ENCODE results near the gene MAEA. TPM values are rescaled to one million over a fixed set of nuclear protein-coding genes. Genes with fewer than 3 reads are reported as not detected.

The MAEA gene
- total RNA-seq, 1 donor from 2014 or later = 103 TPM

DNA sequence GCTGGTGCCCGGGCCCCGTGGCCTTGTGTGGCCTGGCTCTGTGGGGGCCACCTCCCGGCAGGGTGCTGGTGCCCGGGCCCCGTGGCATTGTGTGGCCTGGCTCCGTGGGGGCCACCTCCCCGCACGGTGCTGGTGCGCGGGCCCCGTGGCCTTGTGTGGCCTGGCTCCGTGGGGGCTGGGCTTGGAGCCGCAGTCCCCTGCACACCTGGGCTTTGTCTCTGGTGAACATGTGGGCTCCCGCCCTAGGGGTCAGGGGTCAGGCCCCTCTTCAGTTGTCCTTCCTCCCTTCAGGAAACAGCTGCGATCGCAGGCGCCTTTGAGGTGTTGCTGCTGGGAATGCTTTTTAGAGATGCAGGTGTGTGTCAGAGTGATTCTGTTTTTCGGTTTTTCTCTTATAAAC lies 74.5 kb downstream of the MAEA start:
- H3K9me3 ChIP-seq = no peaks in the 10 kb centered on the region
- no peaks in the 10 kb centered on the region for H3K36me3 ChIP-seq
- intact Hi-C loops (cut with DNase I) = no loop called here
- no peak overlapping the region for H3K4me3 ChIP-seq
- no peak overlapping the region for H3K27ac ChIP-seq
- no peak for DNase-seq (ENCODE audit: extremely low spot score in 2 of 2)
- TF ChIP-seq POLR2A (IDR thresholded peaks at IDR 0.05) (no peak), POLR2AphosphoS5 (IDR thresholded peaks at IDR 0.05; ENCODE audit: insufficient read depth in 1 of 2, low read depth in 1 of 2) (no peak)
- TF ChIP-seq, protein P1, sequence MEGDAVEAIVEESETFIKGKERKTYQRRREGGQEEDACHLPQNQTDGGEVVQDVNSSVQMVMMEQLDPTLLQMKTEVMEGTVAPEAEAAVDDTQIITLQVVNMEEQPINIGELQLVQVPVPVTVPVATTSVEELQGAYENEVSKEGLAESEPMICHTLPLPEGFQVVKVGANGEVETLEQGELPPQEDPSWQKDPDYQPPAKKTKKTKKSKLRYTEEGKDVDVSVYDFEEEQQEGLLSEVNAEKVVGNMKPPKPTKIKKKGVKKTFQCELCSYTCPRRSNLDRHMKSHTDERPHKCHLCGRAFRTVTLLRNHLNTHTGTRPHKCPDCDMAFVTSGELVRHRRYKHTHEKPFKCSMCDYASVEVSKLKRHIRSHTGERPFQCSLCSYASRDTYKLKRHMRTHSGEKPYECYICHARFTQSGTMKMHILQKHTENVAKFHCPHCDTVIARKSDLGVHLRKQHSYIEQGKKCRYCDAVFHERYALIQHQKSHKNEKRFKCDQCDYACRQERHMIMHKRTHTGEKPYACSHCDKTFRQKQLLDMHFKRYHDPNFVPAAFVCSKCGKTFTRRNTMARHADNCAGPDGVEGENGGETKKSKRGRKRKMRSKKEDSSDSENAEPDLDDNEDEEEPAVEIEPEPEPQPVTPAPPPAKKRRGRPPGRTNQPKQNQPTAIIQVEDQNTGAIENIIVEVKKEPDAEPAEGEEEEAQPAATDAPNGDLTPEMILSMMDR (IDR thresholded peaks at IDR 0.05) = no peak
- no peaks in the 10 kb centered on the region for H3K4me1 ChIP-seq
- no peaks in the 10 kb centered on the region for H3K27me3 ChIP-seq

DNA sequence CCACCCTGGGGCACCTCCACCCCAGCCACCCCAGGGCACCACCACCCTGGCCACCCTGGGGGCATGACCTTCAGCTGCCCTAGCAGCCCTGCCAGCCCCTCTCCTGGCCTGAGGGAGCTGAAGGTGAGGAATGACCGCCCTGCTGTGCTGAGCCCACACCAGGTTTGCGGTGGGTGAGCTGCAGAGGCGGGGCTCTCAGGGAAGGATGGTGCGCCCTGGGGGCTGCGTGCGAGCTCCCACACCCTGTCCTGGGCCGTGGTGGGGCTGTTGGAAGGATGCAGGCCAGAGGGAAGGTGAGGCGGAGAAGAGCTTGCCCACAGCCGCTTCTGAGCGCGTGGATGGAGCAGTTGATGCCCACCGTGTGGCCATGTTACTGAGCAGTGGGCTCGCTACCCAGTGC lies 75.1 kb downstream of the MAEA start:
- Histone ChIP-seq H3K9me3 (no peaks in the 10 kb centered on the region), H3K27me3 (no peaks in the 10 kb centered on the region), H3K4me3 (no peak overlapping the region), H3K27ac (no peak overlapping the region), H3K36me3 (no peaks in the 10 kb centered on the region), H3K4me1 (no peaks in the 10 kb centered on the region)
- intact Hi-C loops (cut with DNase I) = no loop called here
- TF ChIP-seq POLR2A (IDR thresholded peaks at IDR 0.05) = no peak
- no peak for TF ChIP-seq POLR2AphosphoS5 (IDR thresholded peaks at IDR 0.05; ENCODE audit: insufficient read depth in 1 of 2, low read depth in 1 of 2)
- TF ChIP-seq, protein P1 (IDR thresholded peaks at IDR 0.05) = no peak
- DNase-seq (ENCODE audit: extremely low spot score in 2 of 2) = no peak

DNA sequence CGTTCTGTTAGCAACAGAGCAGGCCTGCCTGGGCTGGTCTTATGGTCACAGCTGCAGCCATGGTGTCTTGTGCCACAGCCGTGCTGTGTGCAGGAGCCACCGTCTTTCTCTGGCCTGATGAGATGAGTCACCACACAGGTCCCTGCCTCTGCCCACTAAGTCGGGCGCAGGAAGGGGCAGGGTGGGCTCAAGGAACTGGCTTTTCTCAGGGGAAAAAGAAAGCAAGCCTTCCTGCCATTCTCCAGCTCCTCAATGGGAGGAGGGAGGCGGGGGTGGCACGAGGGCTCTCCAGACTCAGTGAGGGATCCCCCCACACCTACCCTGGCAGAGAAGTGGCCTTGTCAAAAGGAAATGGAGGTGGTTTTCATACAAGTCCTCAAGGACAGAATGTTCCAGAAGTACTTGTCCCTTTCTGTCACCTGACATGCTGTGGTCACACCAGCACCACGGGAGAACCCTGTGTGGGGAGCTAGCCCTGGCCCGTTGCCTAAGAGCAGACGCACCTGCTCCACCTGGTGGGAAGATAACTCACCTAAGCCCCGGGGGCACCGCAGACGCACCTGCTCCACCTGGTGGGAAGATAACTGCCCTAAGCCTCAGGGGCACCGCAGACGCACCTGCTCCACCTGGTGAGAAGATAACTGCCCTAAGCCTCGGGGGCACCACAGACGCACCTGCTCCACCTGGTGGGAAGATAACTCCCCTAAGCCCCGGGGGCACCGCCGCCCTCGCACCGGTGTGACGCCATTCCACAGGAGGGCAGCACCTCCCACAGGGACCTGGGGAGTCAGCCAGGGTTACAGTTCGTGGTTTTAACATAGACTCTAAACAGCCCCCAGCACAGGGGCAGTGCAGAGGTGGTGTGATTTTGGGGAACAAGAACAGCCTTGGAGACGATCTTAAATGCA lies 75.8 kb downstream of the MAEA start:
- TF ChIP-seq POLR2AphosphoS5 (IDR thresholded peaks at IDR 0.05; ENCODE audit: insufficient read depth in 1 of 2, low read depth in 1 of 2) (no peak), POLR2A (IDR thresholded peaks at IDR 0.05) (no peak)
- TF ChIP-seq, protein P1 (IDR thresholded peaks at IDR 0.05) = no peak
- Histone ChIP-seq H3K27me3 (no peaks in the 10 kb centered on the region), H3K9me3 (no peaks in the 10 kb centered on the region), H3K27ac (no peak overlapping the region), H3K4me1 (no peaks in the 10 kb centered on the region), H3K4me3 (no peak overlapping the region), H3K36me3 (no peaks in the 10 kb centered on the region)
- DNase-seq (ENCODE audit: extremely low spot score in 2 of 2) = no peak
- intact Hi-C loops (cut with DNase I) = no loop called here

DNA sequence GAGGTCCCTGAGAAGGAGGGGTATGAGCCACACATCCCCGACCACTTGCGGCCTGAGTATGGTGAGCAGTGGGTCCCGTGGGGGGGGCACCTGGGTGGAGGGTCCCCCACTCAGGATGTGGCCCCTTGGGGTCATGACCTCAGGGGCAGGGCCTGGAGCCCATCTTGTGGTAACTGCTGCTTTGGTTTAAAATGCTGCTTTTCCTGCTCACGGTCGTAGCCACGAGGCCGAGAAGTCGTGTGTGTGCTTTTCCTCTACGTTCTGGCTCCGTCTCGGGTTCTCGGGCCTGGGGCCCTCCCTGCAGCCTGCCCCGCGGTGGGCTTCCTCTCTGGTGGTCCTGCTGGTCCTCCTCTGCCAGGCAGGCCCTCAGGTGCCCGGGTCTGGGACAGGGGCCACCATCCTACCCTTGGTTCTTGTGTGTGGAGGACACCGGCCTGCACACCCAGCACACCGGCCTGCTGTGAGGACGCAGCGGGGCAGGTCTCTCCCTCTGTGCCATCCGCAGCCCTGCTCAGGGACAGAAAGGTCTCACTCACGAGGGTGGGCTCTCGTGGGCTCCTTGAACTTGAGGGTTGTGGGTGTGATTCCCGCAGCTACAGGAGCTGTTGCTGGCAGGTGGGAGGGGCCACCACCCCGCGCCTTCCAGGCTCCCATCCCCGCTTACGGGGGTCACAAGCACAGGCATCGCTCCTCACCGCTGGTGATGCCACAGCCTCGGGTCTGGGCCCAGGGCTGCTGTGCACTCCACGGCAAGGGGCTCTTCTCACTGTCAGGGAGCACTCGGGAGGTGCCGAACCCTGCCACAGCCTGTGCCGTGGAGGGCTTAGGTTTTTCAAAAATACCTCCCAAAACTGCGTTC lies 76.9 kb downstream of the MAEA start:
- H3K36me3 ChIP-seq = no peaks in the 10 kb centered on the region
- H3K4me1 ChIP-seq = no peaks in the 10 kb centered on the region
- H3K9me3 ChIP-seq = no peaks in the 10 kb centered on the region
- no peak for DNase-seq (ENCODE audit: extremely low spot score in 2 of 2)
- no peak overlapping the region for H3K27ac ChIP-seq
- no peak for TF ChIP-seq POLR2A (IDR thresholded peaks at IDR 0.05)
- TF ChIP-seq, protein P1 (IDR thresholded peaks at IDR 0.05) = no peak
- TF ChIP-seq POLR2AphosphoS5 (IDR thresholded peaks at IDR 0.05; ENCODE audit: insufficient read depth in 1 of 2, low read depth in 1 of 2) = no peak
- intact Hi-C loops (cut with DNase I) = no loop called here
- H3K27me3 ChIP-seq = no peaks in the 10 kb centered on the region
- H3K4me3 ChIP-seq = no peak overlapping the region
